Stimulated activated CD8-positive, alpha-beta memory T cell treated with anti-CD3 and anti-CD28 coated beads, Interleukin-7, amount 100 ng/mL, for 1 hour (primary cell): ENCODE results near the gene CADM4.
A peak's percentile ranks its signal among the peaks of the same experiment; 100 is the strongest.

Experiments used
- DNase-seq, 2 donors: peaks; one replicate each; pipeline ENCODE4 v3.0.0-alpha.2; 2020; ENCODE audit warnings: low read depth in 2 of 2

Gene CADM4

GRCh38 chr19:43586346-43586745 is 53.3 kb downstream of the CADM4 start:
- no peak for DNase-seq

DNA sequence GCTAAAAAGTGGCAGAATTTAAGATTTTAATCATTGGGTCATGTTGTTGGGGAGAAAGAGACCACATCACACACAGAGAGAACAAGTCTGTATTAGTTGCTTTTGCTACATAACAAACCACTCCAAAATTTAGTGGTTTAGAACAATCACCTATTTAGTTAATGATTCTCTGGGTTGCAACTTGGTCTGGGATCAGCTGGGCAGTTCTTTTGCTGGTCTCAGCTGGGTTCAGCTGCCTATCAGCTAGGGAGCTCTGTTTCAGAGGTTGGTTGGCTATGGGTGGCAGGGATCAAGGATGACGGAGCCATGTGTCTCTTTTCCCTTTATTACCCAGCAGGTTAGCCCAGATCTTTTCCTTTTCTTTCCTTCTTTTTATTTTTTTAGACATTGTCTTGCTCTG is 55.2 kb downstream of the CADM4 start:
- DNase-seq: no peak

DNA sequence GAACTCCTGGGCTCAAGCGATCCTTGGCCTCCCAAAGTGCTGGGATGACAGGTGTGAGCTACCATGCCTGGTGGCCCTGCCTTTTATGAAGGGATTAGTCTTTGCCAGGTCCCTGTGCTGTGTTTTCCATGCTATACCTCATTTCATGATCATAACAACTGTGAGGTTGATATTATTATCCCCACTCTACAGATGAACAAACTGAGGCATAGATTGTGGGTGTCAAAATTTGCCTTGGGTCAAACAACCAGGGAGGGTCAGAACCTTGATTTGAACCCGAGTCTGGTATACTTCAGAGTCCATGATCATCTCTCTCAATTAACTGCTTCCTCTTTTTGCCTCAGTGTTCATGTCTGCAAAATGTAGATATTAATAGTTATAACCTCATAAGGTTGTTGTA is 57.2 kb downstream of the CADM4 start:
- no peak for DNase-seq

GRCh38 chr19:43581467-43581866 is 58.2 kb downstream of the CADM4 start:
- DNase-seq: no peak

- DNase-seq: no peak
Observed at GRCh38 chr19:43578787-43579186, 60.9 kb downstream of the CADM4 start.

DNA sequence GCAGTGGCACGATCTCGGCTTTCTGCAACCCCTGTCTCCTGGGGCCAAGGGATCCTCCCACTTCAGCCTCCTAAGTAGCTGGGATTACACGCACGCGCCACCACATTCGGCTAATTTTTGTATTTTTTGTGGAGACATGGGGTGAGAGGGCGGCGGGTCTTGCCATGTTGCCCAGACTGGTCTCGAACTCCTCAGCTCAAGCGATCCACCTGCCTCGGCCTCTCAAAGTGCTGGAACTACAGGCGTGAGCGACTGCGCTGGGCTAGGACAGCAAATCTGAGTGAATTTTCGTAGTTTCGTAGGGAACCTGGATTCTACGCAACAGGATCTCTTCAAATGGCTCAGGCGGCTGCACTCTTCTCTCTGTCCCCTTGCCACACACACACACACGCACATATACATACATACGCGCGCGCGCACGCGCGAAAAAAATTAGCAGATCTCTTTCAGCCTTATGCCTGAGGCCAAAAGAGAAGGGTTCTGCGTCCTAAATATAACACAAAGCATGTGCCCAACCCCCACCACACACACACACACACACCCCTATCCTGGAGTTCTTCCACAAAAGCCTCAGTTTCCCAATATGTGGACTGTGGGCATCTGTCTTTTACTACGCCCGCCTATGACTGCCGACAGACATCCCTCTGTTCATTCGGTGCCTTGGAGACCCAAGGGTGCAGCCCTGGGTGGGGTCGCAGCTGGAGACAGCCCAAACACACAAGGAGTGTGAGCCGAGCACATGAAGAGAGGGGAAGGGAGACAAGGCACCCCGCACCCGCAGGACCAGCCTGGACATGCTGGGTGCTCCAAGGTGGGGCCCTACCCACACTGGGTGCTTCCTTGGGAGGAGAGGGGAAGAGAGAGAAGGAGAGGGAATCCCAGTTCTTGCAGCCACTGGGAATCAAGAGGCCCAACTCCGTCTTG is 63.4 kb downstream of the CADM4 start:
- DNase-seq: no peak

DNA sequence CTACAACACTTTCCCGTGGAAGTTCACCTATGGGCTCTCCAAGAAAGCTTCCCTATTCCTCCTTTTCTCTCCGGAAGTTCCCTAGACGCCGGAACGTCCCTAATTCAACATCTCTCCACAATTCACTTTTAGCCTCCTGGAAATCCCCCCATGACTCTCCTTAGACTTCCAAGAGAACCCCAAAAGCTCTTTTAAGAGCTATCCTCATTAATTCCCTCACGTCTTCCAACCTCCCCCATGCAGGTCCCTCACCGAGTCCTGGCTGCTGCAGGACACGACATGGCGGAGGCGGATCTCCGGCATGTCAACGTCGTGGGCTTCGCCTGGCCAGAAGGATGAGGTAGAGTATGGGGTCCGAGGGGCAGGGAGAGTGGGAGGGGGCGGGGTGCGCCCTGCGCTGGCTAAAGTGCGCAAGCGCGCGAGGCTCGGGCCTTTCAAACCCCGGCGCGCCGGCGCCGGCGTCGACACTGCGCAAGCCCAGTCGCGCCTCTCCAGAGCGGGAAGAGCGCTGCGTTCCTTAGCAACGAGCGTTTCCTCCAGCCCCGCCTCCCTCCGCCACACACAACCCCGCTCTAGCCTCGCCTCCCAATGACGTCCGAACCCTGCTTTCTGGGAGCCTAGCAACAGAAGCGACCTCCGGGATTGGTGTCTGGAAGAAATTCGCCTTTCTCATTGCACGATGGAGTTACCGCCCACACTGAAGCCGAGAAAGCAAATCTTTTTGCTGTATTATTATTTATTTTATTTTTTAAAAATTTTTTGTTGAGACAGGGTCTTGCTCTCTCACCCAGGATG is 64.3 kb downstream of the CADM4 start, which contains the start of the genes PINLYP and XRCC1:
TSS of gene PINLYP (plus strand) at position 646 of the 795 bp plus-strand sequence. CDS start 1,391 bp downstream, outside the sequence.
TSS of gene XRCC1 (minus strand) at position 372 of the 795 bp plus-strand sequence. CDS start at position 303, 69 bp downstream.
- DNase-seq: peak; percentile 85 to 87

DNA sequence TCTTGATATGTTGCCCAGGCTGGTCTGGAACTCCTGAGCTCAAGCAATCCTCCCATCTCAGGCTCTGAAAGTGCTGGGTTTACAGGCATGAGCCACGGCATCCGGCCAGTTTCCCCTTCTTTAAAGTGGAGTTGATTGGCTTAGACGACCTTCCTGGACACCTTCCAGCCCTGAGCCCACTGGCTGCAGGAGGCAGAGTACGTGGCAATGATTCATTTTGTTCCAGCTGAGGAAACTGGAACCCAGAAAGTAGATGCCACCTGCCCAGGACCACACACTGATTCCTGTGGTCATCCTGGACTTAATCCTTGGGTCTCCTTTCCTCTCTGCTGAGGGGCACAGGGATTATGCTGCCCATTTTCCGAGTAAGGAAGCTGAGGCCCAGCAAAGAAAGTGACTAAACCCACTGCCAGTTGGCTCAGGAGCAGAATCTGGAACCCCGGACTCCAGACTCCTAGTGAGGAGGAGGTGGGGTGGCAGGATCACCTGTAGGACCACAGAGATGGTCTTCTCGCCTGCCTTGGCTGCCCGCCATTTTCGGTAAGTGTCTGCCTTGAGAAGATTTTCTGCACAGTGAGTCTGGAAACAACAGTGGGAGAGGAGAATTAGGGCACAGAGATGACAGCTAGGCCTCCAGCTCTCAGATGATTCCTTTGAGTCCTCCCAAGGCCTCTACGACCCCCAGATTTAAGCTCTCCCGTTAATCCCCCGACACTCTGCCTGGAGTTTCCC is 65.1 kb downstream of the CADM4 start:
- no peak for DNase-seq
